ENCODE data around the gene MARCKSL1.
A peak's percentile ranks its signal among the peaks of the same experiment; 100 is the strongest.

Gene MARCKSL1

GRCh38 chr1:32352831-32353383, 16.9 kb upstream of the MARCKSL1 start:
- DNase-seq: no peak

- no peak for DNase-seq
Measured at GRCh38 chr1:32352239-32352745, 16.3 kb upstream of the MARCKSL1 start.

- peak; percentile 95 for DNase-seq
Measured at GRCh38 chr1:32351399-32352238, 15.6 kb upstream of the MARCKSL1 start.

GRCh38 chr1:32350785-32351398, 14.9 kb upstream of the MARCKSL1 start:
- DNase-seq: no peak

- DNase-seq: no peak
Measured at GRCh38 chr1:32349211-32349708, 13.2 kb upstream of the MARCKSL1 start.

GRCh38 chr1:32346532-32347157, 10.6 kb upstream of the MARCKSL1 start:
- DNase-seq: no peak

GRCh38 chr1:32345289-32345827, 9.3 kb upstream of the MARCKSL1 start:
- no peak for DNase-seq

GRCh38 chr1:32342704-32343103, 6.7 kb upstream of the MARCKSL1 start:
- DNase-seq: no peak

GRCh38 chr1:32341971-32342370, 5.9 kb upstream of the MARCKSL1 start:
- DNase-seq: no peak

GRCh38 chr1:32341186-32341757, 5.2 kb upstream of the MARCKSL1 start:
- DNase-seq: no peak

- peak; percentile 31 for DNase-seq
Measured at GRCh38 chr1:32339363-32339978, 3.4 kb upstream of the MARCKSL1 start.

GRCh38 chr1:32338637-32339145, 2.7 kb upstream of the MARCKSL1 start:
- no peak for DNase-seq

GRCh38 chr1:32337855-32338636, 2.0 kb upstream of the MARCKSL1 start:
- DNase-seq: peak; percentile 46

- peak; percentile 79 for DNase-seq
Measured at GRCh38 chr1:32336963-32337675, 1.1 kb upstream of the MARCKSL1 start.

GRCh38 chr1:32336591-32336932, 529 bp upstream of the MARCKSL1 start:
- DNase-seq: no peak

GRCh38 chr1:32335535-32335789, 571 bp downstream of the MARCKSL1 start:
- no peak for DNase-seq

- peak; percentile 71 for DNase-seq
Measured at GRCh38 chr1:32334864-32335534, 1.0 kb downstream of the MARCKSL1 start.

- DNase-seq: no peak
Measured at GRCh38 chr1:32334274-32334861, 1.7 kb downstream of the MARCKSL1 start.

GRCh38 chr1:32333251-32333963, 2.6 kb downstream of the MARCKSL1 start:
- DNase-seq: no peak

All from CD4-positive, alpha-beta T cell treated with Interleukin-17A for 1 hour (primary cell).